BE2C (cell line): ENCODE data around the gene LRBA.
"Not testable (repeated sequence)": the region's sequence is repeated elsewhere in the genome, so short reads cannot be mapped to it uniquely, and the experiment has no call there.

Source experiments
- DNase-seq: peaks from one replicate; pipeline ENCODE4 v3.0.0-alpha.2; 2020
- H3K27me3 ChIP-seq: fragments of 250-450 bp; sonication (Bioruptor Pico); 2 replicates; pipeline ENCODE4 v1.5.1; 2020; ENCODE audit warnings: mild to moderate bottlenecking
- H3K36me3 ChIP-seq: fragments of 250-450 bp; sonication (Bioruptor Pico); 2 replicates; pipeline ENCODE4 v1.5.1; 2020; ENCODE audit warnings: mild to moderate bottlenecking
- H3K4me1 ChIP-seq: fragments of 250-450 bp; sonication (Bioruptor Pico); 2 replicates; pipeline ENCODE4 v1.5.1; 2020
- H3K4me3 ChIP-seq: 2 replicates; pipeline ENCODE4 v1.5.1; 2011; ENCODE audit warnings: low read depth, low read length
- H3K9me3 ChIP-seq: fragments of 250-450 bp; sonication (Bioruptor Pico); 2 replicates; pipeline ENCODE4 v1.5.1; 2020
- CTCF ChIP-seq: IDR thresholded peaks from 2 replicates; pipeline ENCODE4 v1.5.1; 2012; ENCODE audit warnings: mild to moderate bottlenecking, low read depth, low read length

The LRBA gene

GRCh38 chr4:150543042-150543441 lies 472.0 kb downstream of the LRBA start:
- H3K4me3 ChIP-seq: no peak overlapping the region
- peaks cover 16% of the 10 kb centered on the region for H3K4me1 ChIP-seq
- DNase-seq: no peak
- no peaks in the 10 kb centered on the region for H3K9me3 ChIP-seq
- no peak for TF ChIP-seq CTCF
- H3K27me3 ChIP-seq: no peaks in the 10 kb centered on the region
- no peaks in the 10 kb centered on the region for H3K36me3 ChIP-seq

- no peaks in the 10 kb centered on the region for H3K27me3 ChIP-seq
- no peak overlapping the region for H3K4me3 ChIP-seq
- TF ChIP-seq CTCF: no peak
- DNase-seq: no peak
- H3K4me1 ChIP-seq: peaks cover 7% of the 10 kb centered on the region
- no peaks in the 10 kb centered on the region for H3K9me3 ChIP-seq
- no peaks in the 10 kb centered on the region for H3K36me3 ChIP-seq
Measured at GRCh38 chr4:150541681-150542080, 473.4 kb downstream of the LRBA start.

GRCh38 chr4:150540959-150541360 lies 474.1 kb downstream of the LRBA start:
- H3K9me3 ChIP-seq: no peaks in the 10 kb centered on the region
- H3K4me3 ChIP-seq: no peak overlapping the region
- DNase-seq: no peak
- H3K36me3 ChIP-seq: no peaks in the 10 kb centered on the region
- no peaks in the 10 kb centered on the region for H3K27me3 ChIP-seq
- peaks cover 7% of the 10 kb centered on the region for H3K4me1 ChIP-seq
- TF ChIP-seq CTCF: no peak

- no peaks in the 10 kb centered on the region for H3K36me3 ChIP-seq
- no peak for DNase-seq
- H3K27me3 ChIP-seq: no peaks in the 10 kb centered on the region
- no peaks in the 10 kb centered on the region for H3K9me3 ChIP-seq
- TF ChIP-seq CTCF: no peak
- H3K4me1 ChIP-seq: peaks cover 7% of the 10 kb centered on the region; the same call in 1 of the 2 replicates
- no peak overlapping the region for H3K4me3 ChIP-seq
Measured at GRCh38 chr4:150540536-150540935, 474.5 kb downstream of the LRBA start.

- not testable (repeated sequence) for H3K36me3 ChIP-seq, H3K4me1 ChIP-seq, H3K9me3 ChIP-seq, DNase-seq, H3K27me3 ChIP-seq, H3K4me3 ChIP-seq
Measured at GRCh38 chr4:150537911-150538310, 477.2 kb downstream of the LRBA start.

GRCh38 chr4:150534818-150535217 lies 480.3 kb downstream of the LRBA start:
- no peak for DNase-seq
- no peak overlapping the region for H3K4me3 ChIP-seq
- TF ChIP-seq CTCF: no peak

GRCh38 chr4:150533673-150534072 lies 481.4 kb downstream of the LRBA start:
- Histone ChIP-seq H3K36me3 (peaks cover 8% of the 10 kb centered on the region), H3K4me1 (peaks cover 7% of the 10 kb centered on the region), H3K4me3 (no peak overlapping the region), H3K9me3 (no peaks in the 10 kb centered on the region), H3K27me3 (no peaks in the 10 kb centered on the region)
- no peak for DNase-seq
- no peak for TF ChIP-seq CTCF

More at GRCh38 chr4:150534818-150535217, 480.3 kb downstream of the LRBA start:
- Histone ChIP-seq H3K36me3 (peaks cover 3% of the 10 kb centered on the region; the same call in 1 of the 2 replicates), H3K9me3 (no peaks in the 10 kb centered on the region), H3K27me3 (no peaks in the 10 kb centered on the region), H3K4me1 (peaks cover 7% of the 10 kb centered on the region)
